Parathyroid adenoma (tissue), 2 donors: ENCODE results near the gene RGS12.

Experiments
- H2AFZ ChIP-seq: fragments of 300-600 bp; sonication (generic); one replicate; pipeline ENCODE4 v1.7.0; 2017; ENCODE audit warnings: antibody characterized with exemption, mild to moderate bottlenecking
- H3K27ac ChIP-seq: fragments of 300-600 bp; sonication (generic); one replicate; pipeline ENCODE4 v1.7.0; 2017
- H3K27me3 ChIP-seq: fragments of 300-600 bp; sonication (generic); one replicate; pipeline ENCODE4 v1.7.0; 2017; ENCODE audit warnings: low read length; ENCODE audit not compliant: control insufficient read depth, insufficient read depth
- H3K36me3 ChIP-seq: fragments of 300-600 bp; sonication (generic); one replicate; pipeline ENCODE4 v1.7.0; 2017; ENCODE audit warnings: low read length; ENCODE audit not compliant: control insufficient read depth, insufficient read depth
- H3K4me1 ChIP-seq: fragments of 300-600 bp; sonication (generic); one replicate; pipeline ENCODE4 v1.7.0; 2017; ENCODE audit warnings: control low read depth
- H3K4me2 ChIP-seq: fragments of 300-600 bp; sonication (generic); one replicate; pipeline ENCODE4 v1.7.0; 2017; ENCODE audit warnings: low read length
- H3K4me3 ChIP-seq: fragments of 300-600 bp; sonication (generic); one replicate; pipeline ENCODE4 v1.7.0; 2017; ENCODE audit warnings: low read depth, low read length
- H3K79me2 ChIP-seq: fragments of 300-600 bp; sonication (generic); one replicate; pipeline ENCODE4 v1.7.0; 2017; ENCODE audit warnings: control low read depth
- H3K9ac ChIP-seq: fragments of 300-600 bp; sonication (generic); one replicate; pipeline ENCODE4 v1.7.0; 2017; ENCODE audit warnings: mild to moderate bottlenecking
- H3K9me3 ChIP-seq: fragments of 300-600 bp; sonication (generic); one replicate; pipeline ENCODE4 v1.7.0; 2017; ENCODE audit warnings: low read length; ENCODE audit not compliant: control insufficient read depth
- TF ChIP-seq, protein P1 (sequence below): fragments of 300-600 bp; sonication (generic); IDR thresholded peaks from one replicate; pipeline ENCODE4 v1.7.0; 2017; ENCODE audit warnings: antibody characterized with exemption, mild to moderate bottlenecking
- donor health status: primary hyperparathyroidism.

The RGS12 gene

DNA sequence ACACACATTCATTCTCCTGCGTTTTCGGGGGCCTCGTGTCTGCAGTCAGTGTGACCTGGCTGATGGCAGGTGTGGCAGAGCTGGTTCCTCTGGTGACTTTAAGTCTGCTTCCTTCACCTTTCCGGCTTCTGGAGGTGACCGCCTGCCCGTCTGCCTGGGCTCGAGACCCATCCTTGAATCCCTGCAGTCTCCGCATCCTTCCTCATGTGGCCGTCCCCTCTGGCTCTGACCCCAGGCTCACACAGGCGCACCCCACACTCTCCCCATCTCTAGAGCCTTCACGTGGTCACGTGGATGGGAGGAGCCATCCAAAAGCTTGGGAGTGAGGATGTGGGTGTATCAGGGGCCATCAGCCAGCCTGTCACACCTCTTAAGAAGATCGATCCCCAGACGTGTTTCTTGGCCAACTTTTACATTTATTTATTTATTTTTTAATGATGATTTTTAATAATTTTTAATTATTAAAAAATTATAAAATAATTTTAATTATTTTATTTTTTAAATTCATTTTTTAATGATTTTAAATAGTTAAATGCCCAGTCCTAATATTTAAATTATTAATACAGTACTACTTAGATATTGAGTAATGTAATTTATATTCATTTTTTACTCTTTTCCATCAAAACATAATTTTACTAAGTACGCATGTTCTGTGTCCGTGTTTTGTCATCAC is 20.9 kb downstream of the RGS12 start:
- Histone ChIP-seq H2AFZ (no peak overlapping the region), H3K9ac (no peak overlapping the region), H3K4me2 (no peak overlapping the region), H3K4me1 (no peaks in the 10 kb centered on the region), H3K4me3 (no peak overlapping the region), H3K79me2 (no peaks in the 10 kb centered on the region), H3K27ac (no peak overlapping the region), H3K36me3 (no peaks in the 10 kb centered on the region), H3K9me3 (no peaks in the 10 kb centered on the region), H3K27me3 (no peaks in the 10 kb centered on the region)
- TF ChIP-seq, protein P1, sequence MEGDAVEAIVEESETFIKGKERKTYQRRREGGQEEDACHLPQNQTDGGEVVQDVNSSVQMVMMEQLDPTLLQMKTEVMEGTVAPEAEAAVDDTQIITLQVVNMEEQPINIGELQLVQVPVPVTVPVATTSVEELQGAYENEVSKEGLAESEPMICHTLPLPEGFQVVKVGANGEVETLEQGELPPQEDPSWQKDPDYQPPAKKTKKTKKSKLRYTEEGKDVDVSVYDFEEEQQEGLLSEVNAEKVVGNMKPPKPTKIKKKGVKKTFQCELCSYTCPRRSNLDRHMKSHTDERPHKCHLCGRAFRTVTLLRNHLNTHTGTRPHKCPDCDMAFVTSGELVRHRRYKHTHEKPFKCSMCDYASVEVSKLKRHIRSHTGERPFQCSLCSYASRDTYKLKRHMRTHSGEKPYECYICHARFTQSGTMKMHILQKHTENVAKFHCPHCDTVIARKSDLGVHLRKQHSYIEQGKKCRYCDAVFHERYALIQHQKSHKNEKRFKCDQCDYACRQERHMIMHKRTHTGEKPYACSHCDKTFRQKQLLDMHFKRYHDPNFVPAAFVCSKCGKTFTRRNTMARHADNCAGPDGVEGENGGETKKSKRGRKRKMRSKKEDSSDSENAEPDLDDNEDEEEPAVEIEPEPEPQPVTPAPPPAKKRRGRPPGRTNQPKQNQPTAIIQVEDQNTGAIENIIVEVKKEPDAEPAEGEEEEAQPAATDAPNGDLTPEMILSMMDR, result no peak

DNA sequence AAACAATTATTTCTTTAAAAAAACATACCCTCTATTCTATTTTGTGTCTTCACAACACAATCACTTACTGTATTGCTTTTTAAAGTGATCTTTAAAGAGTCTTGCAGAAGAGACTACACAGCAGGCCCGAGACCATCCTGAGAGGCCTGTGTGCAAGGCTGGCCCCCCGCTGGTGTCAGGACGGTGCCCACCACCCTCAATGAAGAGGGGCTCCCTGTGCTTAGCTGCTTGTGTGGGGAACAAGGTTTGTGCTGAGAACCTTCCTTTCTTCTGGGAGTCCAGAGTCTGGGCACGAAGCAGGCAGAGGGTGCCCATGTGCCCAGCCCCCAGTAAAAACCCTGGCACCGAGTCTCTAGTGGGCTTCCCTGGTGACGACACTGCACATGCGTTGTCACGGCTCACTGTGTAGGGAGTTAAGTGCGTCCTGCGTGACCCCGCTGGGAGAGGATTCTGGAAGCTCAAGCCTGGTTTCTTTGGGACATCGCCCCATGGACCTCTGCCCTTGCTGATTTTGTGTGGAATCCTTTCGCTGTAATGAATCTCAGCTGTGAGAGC is 22.0 kb downstream of the RGS12 start:
- H3K9me3 ChIP-seq, result no peaks in the 10 kb centered on the region
- H3K4me1 ChIP-seq, result no peaks in the 10 kb centered on the region
- TF ChIP-seq, protein P1, result no peak
- H3K4me3 ChIP-seq, result no peak overlapping the region
- no peaks in the 10 kb centered on the region for H3K27me3 ChIP-seq
- no peaks in the 10 kb centered on the region for H3K36me3 ChIP-seq
- no peak overlapping the region for H3K9ac ChIP-seq
- no peak overlapping the region for H3K27ac ChIP-seq
- no peak overlapping the region for H3K4me2 ChIP-seq
- no peak overlapping the region for H2AFZ ChIP-seq
- no peaks in the 10 kb centered on the region for H3K79me2 ChIP-seq

- H3K4me2 ChIP-seq, result no peak overlapping the region
- TF ChIP-seq, protein P1, result no peak
- H3K9me3 ChIP-seq, result no peaks in the 10 kb centered on the region
- H3K4me3 ChIP-seq, result no peak overlapping the region
- no peak overlapping the region for H3K9ac ChIP-seq
- H3K4me1 ChIP-seq, result no peaks in the 10 kb centered on the region
- no peak overlapping the region for H2AFZ ChIP-seq
- no peak overlapping the region for H3K27ac ChIP-seq
- no peaks in the 10 kb centered on the region for H3K27me3 ChIP-seq
- no peaks in the 10 kb centered on the region for H3K36me3 ChIP-seq
- no peaks in the 10 kb centered on the region for H3K79me2 ChIP-seq
Measured at GRCh38 chr4:3315566-3315965, 22.7 kb downstream of the RGS12 start.

GRCh38 chr4:3316146-3316545 is 23.3 kb downstream of the RGS12 start:
- H3K27me3 ChIP-seq, result no peaks in the 10 kb centered on the region
- no peaks in the 10 kb centered on the region for H3K9me3 ChIP-seq
- H3K79me2 ChIP-seq, result no peaks in the 10 kb centered on the region
- no peak overlapping the region for H2AFZ ChIP-seq
- no peaks in the 10 kb centered on the region for H3K4me1 ChIP-seq
- no peaks in the 10 kb centered on the region for H3K36me3 ChIP-seq
- no peak overlapping the region for H3K4me2 ChIP-seq
- H3K9ac ChIP-seq, result no peak overlapping the region
- H3K4me3 ChIP-seq, result no peak overlapping the region
- TF ChIP-seq, protein P1, result no peak
- no peak overlapping the region for H3K27ac ChIP-seq
